Measurements from ENCODE around the gene LAMA3. TPM values are rescaled to one million over a fixed set of nuclear protein-coding genes. Genes with fewer than 3 reads are reported as not detected.
"Not testable (repeated sequence)": the region's sequence is repeated elsewhere in the genome, so short reads cannot be mapped to it uniquely, and the experiment has no call there.

LAMA3 gene
- total RNA-seq, 1 experiment from 2014 or later, result 34.6 TPM

DNA sequence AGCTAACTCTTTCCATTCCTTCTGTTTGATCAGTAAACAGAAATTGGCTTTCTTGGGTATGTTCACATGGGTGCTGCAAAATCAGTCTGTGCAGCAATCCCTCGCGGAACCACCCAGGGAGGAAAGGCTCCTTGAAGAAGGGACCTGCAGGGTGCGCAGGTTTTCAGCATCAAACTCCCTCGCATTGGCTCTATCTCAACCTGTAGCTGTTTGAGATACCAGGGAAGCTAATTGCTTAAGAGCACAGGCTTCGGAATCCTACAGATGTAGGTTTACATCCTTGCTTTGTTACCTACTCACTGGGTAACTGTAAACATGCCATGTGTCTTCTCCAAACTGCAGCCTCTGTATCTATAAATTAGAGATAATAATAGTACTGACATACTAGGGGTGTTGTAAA, 43.2 kb downstream of the LAMA3 start:
- ChIA-PET POLR2A (no interaction called here), CTCF (no interaction called here)
- Mint-ChIP-seq H3K4me1 (ENCODE audit: low read depth, unreplicated experiment) (no peaks in the 10 kb centered on the region), H3K9me3 (ENCODE audit: unreplicated experiment) (no peaks in the 10 kb centered on the region), H3K36me3 (ENCODE audit: insufficient read depth, unreplicated experiment) (peaks cover 7% of the 10 kb centered on the region), H3K27ac (ENCODE audit: unreplicated experiment) (no peak overlapping the region), H3K27me3 (ENCODE audit: insufficient read depth, unreplicated experiment) (no peaks in the 10 kb centered on the region), H3K4me3 (ENCODE audit: unreplicated experiment) (no peak overlapping the region)
- Histone ChIP-seq H3K4me1 (no peaks in the 10 kb centered on the region), H3K27me3 (replicated peaks; ENCODE audit: control insufficient read depth, insufficient read depth, low read length) (no peaks in the 10 kb centered on the region), H3K36me3 (ENCODE audit: control insufficient read depth, insufficient read depth, low read length) (no peaks in the 10 kb centered on the region), H3K9me3 (no peaks in the 10 kb centered on the region), H3K4me3 (ENCODE audit: low read depth, low read length) (no peak overlapping the region)
- intact Hi-C loops (cut with micrococcal nuclease; ENCODE audit: unreplicated experiment), result no loop called here
- no TSS peak for BruUV-seq (replicated peaks)
- DNase-seq, result no peak
- TF ChIP-seq, protein P1, sequence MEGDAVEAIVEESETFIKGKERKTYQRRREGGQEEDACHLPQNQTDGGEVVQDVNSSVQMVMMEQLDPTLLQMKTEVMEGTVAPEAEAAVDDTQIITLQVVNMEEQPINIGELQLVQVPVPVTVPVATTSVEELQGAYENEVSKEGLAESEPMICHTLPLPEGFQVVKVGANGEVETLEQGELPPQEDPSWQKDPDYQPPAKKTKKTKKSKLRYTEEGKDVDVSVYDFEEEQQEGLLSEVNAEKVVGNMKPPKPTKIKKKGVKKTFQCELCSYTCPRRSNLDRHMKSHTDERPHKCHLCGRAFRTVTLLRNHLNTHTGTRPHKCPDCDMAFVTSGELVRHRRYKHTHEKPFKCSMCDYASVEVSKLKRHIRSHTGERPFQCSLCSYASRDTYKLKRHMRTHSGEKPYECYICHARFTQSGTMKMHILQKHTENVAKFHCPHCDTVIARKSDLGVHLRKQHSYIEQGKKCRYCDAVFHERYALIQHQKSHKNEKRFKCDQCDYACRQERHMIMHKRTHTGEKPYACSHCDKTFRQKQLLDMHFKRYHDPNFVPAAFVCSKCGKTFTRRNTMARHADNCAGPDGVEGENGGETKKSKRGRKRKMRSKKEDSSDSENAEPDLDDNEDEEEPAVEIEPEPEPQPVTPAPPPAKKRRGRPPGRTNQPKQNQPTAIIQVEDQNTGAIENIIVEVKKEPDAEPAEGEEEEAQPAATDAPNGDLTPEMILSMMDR (IDR thresholded peaks at IDR 0.05; ENCODE audit: insufficient read depth in 1 of 2, low read depth in 1 of 2, low read length in 1 of 2, severe bottlenecking in 1 of 2, unreplicated experiment in 1 of 2), result no peak

DNA sequence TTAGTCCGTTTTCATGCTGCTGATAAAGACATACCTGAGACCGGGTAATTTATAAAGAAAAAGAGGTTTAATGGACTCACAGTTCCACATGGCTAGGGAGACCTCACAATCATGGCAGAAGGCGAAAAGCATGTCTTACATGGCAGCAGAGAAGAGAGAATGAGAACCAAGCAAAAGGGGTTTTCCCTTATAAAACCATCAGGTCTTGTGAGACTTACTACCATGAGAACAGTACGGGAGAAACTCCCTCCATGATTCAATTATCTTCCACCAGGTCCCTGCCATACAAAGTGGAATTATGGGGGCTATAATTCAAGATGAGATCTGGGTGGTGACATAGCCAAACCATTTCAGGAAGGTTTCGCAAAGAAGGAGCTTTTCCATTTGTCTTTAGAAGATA, 44.0 kb downstream of the LAMA3 start:
- BruUV-seq (replicated peaks); H3K9me3 Mint-ChIP-seq (ENCODE audit: unreplicated experiment); CTCF ChIA-PET: not testable (repeated sequence)

DNA sequence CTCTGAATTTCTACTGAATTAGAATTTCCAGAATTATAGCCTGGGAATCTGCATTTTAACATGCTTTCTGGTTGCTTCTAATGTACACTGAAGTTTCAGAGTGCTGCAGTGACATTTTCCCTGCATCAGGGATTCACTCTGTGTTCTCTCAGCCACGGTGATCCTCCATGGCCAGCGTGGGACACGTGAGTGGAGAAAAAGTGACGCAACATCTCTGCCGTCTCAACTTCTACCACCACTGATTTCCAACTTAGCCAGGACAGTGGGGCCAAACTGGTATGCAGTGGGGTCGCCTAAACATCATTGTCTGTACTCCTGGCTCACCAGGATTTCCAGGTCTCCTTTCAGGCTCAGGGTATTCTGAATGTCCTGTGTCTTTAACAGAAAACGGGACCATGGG, 44.6 kb downstream of the LAMA3 start:
- ChIA-PET POLR2A (no interaction called here), CTCF (no interaction called here)
- intact Hi-C loops (cut with micrococcal nuclease; ENCODE audit: unreplicated experiment), result no loop called here
- H3K4me1 Mint-ChIP-seq (ENCODE audit: low read depth, unreplicated experiment), result no peaks in the 10 kb centered on the region
- peaks cover 7% of the 10 kb centered on the region for H3K36me3 Mint-ChIP-seq (ENCODE audit: insufficient read depth, unreplicated experiment)
- no peaks in the 10 kb centered on the region for H3K9me3 ChIP-seq
- H3K9me3 Mint-ChIP-seq (ENCODE audit: unreplicated experiment), result no peaks in the 10 kb centered on the region
- no peak for DNase-seq
- H3K36me3 ChIP-seq (ENCODE audit: control insufficient read depth, insufficient read depth, low read length), result no peaks in the 10 kb centered on the region
- no peaks in the 10 kb centered on the region for H3K27me3 Mint-ChIP-seq (ENCODE audit: insufficient read depth, unreplicated experiment)
- no peak overlapping the region for H3K4me3 ChIP-seq (ENCODE audit: low read depth, low read length)
- H3K27me3 ChIP-seq (replicated peaks; ENCODE audit: control insufficient read depth, insufficient read depth, low read length), result no peaks in the 10 kb centered on the region
- no peaks in the 10 kb centered on the region for H3K4me1 ChIP-seq
- TF ChIP-seq, protein P1 (IDR thresholded peaks at IDR 0.05; ENCODE audit: insufficient read depth in 1 of 2, low read depth in 1 of 2, low read length in 1 of 2, severe bottlenecking in 1 of 2, unreplicated experiment in 1 of 2), result no peak
- H3K27ac Mint-ChIP-seq (ENCODE audit: unreplicated experiment), result no peak overlapping the region
- no peak overlapping the region for H3K4me3 Mint-ChIP-seq (ENCODE audit: unreplicated experiment)
- BruUV-seq (replicated peaks), result no TSS peak

More for the DNA sequence above, 44.0 kb downstream of the LAMA3 start:
- H3K27me3 Mint-ChIP-seq (ENCODE audit: insufficient read depth, unreplicated experiment); H3K27ac Mint-ChIP-seq (ENCODE audit: unreplicated experiment); H3K9me3 ChIP-seq; H3K27me3 ChIP-seq (replicated peaks; ENCODE audit: control insufficient read depth, insufficient read depth, low read length); H3K36me3 Mint-ChIP-seq (ENCODE audit: insufficient read depth, unreplicated experiment); H3K36me3 ChIP-seq (ENCODE audit: control insufficient read depth, insufficient read depth, low read length); H3K4me1 ChIP-seq; POLR2A ChIA-PET; H3K4me3 Mint-ChIP-seq (ENCODE audit: unreplicated experiment); intact Hi-C loops (cut with micrococcal nuclease; ENCODE audit: unreplicated experiment); H3K4me1 Mint-ChIP-seq (ENCODE audit: low read depth, unreplicated experiment); H3K4me3 ChIP-seq (ENCODE audit: low read depth, low read length); DNase-seq: not testable (repeated sequence)

DNA sequence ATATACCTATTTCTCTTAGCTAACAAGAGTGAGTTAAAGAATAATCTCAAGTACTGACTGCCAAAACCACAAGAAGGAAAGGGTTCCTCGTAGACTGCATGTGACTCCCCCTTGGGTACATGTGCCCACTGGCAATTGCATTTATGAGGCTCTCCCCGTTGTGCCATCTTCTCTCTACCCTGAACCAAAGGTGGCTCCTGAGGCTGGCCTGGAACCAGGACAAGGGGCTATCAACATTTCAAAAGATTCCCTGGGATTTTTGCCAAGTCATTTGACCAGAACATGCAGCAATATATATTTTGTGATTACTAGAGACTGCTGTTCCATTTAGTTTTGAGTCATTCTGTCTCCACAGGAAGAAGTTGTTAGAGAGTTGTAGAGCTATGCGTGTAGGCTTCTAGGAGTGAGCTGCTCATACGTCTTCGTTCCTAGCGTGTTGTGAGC, 45.8 kb downstream of the LAMA3 start:
- Mint-ChIP-seq H3K4me3 (ENCODE audit: unreplicated experiment) (no peak overlapping the region), H3K27ac (ENCODE audit: unreplicated experiment) (no peak overlapping the region), H3K27me3 (ENCODE audit: insufficient read depth, unreplicated experiment) (no peaks in the 10 kb centered on the region), H3K36me3 (ENCODE audit: insufficient read depth, unreplicated experiment) (peaks cover 7% of the 10 kb centered on the region), H3K9me3 (ENCODE audit: unreplicated experiment) (no peaks in the 10 kb centered on the region), H3K4me1 (ENCODE audit: low read depth, unreplicated experiment) (no peaks in the 10 kb centered on the region)
- Histone ChIP-seq H3K27me3 (replicated peaks; ENCODE audit: control insufficient read depth, insufficient read depth, low read length) (no peaks in the 10 kb centered on the region), H3K4me1 (no peaks in the 10 kb centered on the region), H3K4me3 (ENCODE audit: low read depth, low read length) (no peak overlapping the region), H3K36me3 (ENCODE audit: control insufficient read depth, insufficient read depth, low read length) (no peaks in the 10 kb centered on the region), H3K9me3 (no peaks in the 10 kb centered on the region)
- TF ChIP-seq, protein P1 (IDR thresholded peaks at IDR 0.05; ENCODE audit: insufficient read depth in 1 of 2, low read depth in 1 of 2, low read length in 1 of 2, severe bottlenecking in 1 of 2, unreplicated experiment in 1 of 2), result no peak
- intact Hi-C loops (cut with micrococcal nuclease; ENCODE audit: unreplicated experiment), result no loop called here
- no TSS peak for BruUV-seq (replicated peaks)
- ChIA-PET CTCF (no interaction called here), POLR2A (no interaction called here)
- DNase-seq, result no peak
